GM12878 (cell line): Measurements from ENCODE around the gene GORASP2. TPM values are rescaled to one million over a fixed set of nuclear protein-coding genes. Genes with fewer than 3 reads are reported as not detected.

ENCODE experiments used
- BCL11A ChIP-seq: IDR thresholded peaks from 2 replicates; pipeline ENCODE4 v1.6.1; 2011; ENCODE audit warnings: low read depth, low read length
- BRCA1 ChIP-seq: IDR thresholded peaks from 2 replicates; pipeline ENCODE4 v1.6.1; 2011; ENCODE audit warnings: low read depth, low read length, improper control_type of control experiment
- CHD2 ChIP-seq: IDR thresholded peaks from 2 replicates; pipeline ENCODE4 v1.6.1; 2011; ENCODE audit warnings: low read depth, low read length, improper control_type of control experiment, borderline replicate concordance
- HCFC1 ChIP-seq: fragments of 150-350 bp; IDR thresholded peaks from 2 replicates; pipeline ENCODE4 v1.6.1; 2014; ENCODE audit warnings: low read length
- RAD51 ChIP-seq: fragments of 450-650 bp; IDR thresholded peaks from 2 replicates; pipeline ENCODE4 v1.6.1; 2016; ENCODE audit warnings: moderate library complexity, mild to moderate bottlenecking, inconsistent platforms
- STAT3 ChIP-seq: IDR thresholded peaks from 2 replicates; pipeline ENCODE4 v1.6.1; 2011; ENCODE audit warnings: low read depth, low read length, improper control_type of control experiment
- TCF7 ChIP-seq: IDR thresholded peaks from 2 replicates; pipeline ENCODE4 v1.6.1; 2014; ENCODE audit warnings: antibody characterized with exemption, borderline replicate concordance
- ZNF24 ChIP-seq: fragments of 450-650 bp; IDR thresholded peaks from 2 replicates; pipeline ENCODE4 v1.6.1; 2017; ENCODE audit warnings: antibody characterized with exemption, mild to moderate bottlenecking
- ZNF274 ChIP-seq: IDR thresholded peaks from one replicate; pipeline ENCODE4 v1.8.0; 2011; ENCODE audit not compliant: insufficient read length, insufficient read depth
- polyA plus RNA-seq, 11 experiments: library from polyadenylated mRNA; depleted of rRNA in 4 of 11; unstranded in 6 of 11; stranded (reverse) in 5 of 11; fragments of >200 nt; fragmentation: Nextera tagmentation in 4 of 11; fragmentation: Illumina TruSeq in 1 of 11; extraction: Ambion mirVana in 4 of 11; extraction: Trizol in 1 of 11; gene quantifications; 1 replicate in 1 of 11; 2 replicates in 10 of 11; pipeline versions ENCODE4 v1.2.1 to v1.2.3, GENCODE V29; 2011 to 2016; ENCODE audit warnings: inconsistent platforms in 2 of 11, missing spikeins in 2 of 11, low read depth in 1 of 11
- total RNA-seq, 4 experiments: library from RNA; depleted of rRNA in 3 of 4; stranded (reverse); fragments of >200 nt in 3 of 4; fragmentation: Illumina TruSeq in 1 of 4; extraction: Trizol in 1 of 4; gene quantifications; 2 replicates each; pipeline versions ENCODE4 v1.2.1 to v1.2.3, GENCODE V29; 2013 to 2021
- TF ChIP-seq, protein P1 (sequence below): IDR thresholded peaks from 2 replicates; pipeline ENCODE4 v1.6.1; 2012; ENCODE audit warnings: low read depth, low read length, improper control_type of control experiment
- TF ChIP-seq, protein P2 (sequence below): IDR thresholded peaks from 2 replicates; pipeline ENCODE4 v1.6.1; 2012; ENCODE audit warnings: low read depth, low read length, improper control_type of control experiment
- TF ChIP-seq, protein P3 (sequence below): fragments of 150-350 bp; IDR thresholded peaks from 2 replicates; pipeline ENCODE4 v1.6.1; 2016; ENCODE audit warnings: low read depth, low read length
- TF ChIP-seq, protein P4 (sequence below): fragments of 450-650 bp; IDR thresholded peaks from 2 replicates; pipeline ENCODE4 v1.6.1; 2016; ENCODE audit warnings: mild to moderate bottlenecking
- TF ChIP-seq, protein P5 (sequence below), 3 experiments: IDR thresholded peaks in 2 of 3; conservative IDR thresholded peaks in 1 of 3; 2 replicates each; pipeline ENCODE4 v1.5.1; 2011; ENCODE audit warnings: low read depth in 3 of 3, low read length in 3 of 3, mild to moderate bottlenecking in 3 of 3, control low read depth in 2 of 3, moderate library complexity in 2 of 3, inconsistent platforms in 1 of 3, mixed read lengths in 1 of 3; ENCODE audit not compliant: control insufficient read depth in 2 of 3, insufficient read depth in 1 of 3; ENCODE audit errors: extremely low read depth in 1 of 3
- TF ChIP-seq, protein P6 (sequence below): IDR thresholded peaks from 2 replicates; pipeline ENCODE4 v1.6.1; 2011; ENCODE audit warnings: borderline replicate concordance, low read depth, mild to moderate bottlenecking, moderate library complexity, mixed read lengths, low read length; ENCODE audit not compliant: insufficient read depth; ENCODE audit errors: extremely low read length

GORASP2 gene
- total and polyA plus RNA-seq, 10 of the 15 experiments (the other 5 are each of a cell fraction or from before 2014, with no cell fraction given) = 26.3 to 169 (median 103) TPM

DNA sequence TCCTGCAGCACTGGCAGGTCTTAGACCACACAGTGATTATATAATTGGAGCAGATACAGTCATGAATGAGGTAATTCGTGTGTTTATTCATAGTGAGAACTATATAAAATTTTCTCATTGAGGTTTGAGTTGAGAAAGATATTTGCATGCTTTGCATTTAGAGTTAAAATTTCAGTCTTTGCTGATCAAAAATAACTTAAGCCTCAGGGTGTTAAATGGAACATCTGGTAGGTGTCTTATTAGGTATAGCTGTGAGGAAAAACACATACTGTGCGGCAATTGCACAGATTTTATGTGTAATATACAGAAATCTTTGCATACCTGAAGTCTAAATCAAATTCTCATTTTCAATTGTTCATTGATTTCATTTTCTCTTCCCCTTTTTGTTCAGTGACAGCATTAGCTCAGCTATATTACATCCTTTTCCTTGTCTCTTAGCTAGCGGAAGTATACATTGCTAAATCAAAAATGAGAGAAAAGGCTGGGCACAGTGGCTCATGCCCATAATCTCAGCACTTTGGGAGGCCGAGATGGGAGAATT lies 21.2 kb downstream of the GORASP2 start (continued):
- TF ChIP-seq, protein P1, sequence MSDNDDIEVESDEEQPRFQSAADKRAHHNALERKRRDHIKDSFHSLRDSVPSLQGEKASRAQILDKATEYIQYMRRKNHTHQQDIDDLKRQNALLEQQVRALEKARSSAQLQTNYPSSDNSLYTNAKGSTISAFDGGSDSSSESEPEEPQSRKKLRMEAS = no peak
- TF ChIP-seq BRCA1 (no peak), ZNF274 (no peak), RAD51 (no peak), CHD2 (no peak), STAT3 (no peak), BCL11A (peak; percentile 37; the same call in 1 of the 2 replicates), ZNF24 (no peak), HCFC1 (no peak), TCF7 (0 out of 2 replicates have a peak, but pooled peaks have one; percentile 3)
- TF ChIP-seq, protein P2, sequence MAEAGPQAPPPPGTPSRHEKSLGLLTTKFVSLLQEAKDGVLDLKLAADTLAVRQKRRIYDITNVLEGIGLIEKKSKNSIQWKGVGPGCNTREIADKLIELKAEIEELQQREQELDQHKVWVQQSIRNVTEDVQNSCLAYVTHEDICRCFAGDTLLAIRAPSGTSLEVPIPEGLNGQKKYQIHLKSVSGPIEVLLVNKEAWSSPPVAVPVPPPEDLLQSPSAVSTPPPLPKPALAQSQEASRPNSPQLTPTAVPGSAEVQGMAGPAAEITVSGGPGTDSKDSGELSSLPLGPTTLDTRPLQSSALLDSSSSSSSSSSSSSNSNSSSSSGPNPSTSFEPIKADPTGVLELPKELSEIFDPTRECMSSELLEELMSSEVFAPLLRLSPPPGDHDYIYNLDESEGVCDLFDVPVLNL = no peak
- TF ChIP-seq, protein P3, sequence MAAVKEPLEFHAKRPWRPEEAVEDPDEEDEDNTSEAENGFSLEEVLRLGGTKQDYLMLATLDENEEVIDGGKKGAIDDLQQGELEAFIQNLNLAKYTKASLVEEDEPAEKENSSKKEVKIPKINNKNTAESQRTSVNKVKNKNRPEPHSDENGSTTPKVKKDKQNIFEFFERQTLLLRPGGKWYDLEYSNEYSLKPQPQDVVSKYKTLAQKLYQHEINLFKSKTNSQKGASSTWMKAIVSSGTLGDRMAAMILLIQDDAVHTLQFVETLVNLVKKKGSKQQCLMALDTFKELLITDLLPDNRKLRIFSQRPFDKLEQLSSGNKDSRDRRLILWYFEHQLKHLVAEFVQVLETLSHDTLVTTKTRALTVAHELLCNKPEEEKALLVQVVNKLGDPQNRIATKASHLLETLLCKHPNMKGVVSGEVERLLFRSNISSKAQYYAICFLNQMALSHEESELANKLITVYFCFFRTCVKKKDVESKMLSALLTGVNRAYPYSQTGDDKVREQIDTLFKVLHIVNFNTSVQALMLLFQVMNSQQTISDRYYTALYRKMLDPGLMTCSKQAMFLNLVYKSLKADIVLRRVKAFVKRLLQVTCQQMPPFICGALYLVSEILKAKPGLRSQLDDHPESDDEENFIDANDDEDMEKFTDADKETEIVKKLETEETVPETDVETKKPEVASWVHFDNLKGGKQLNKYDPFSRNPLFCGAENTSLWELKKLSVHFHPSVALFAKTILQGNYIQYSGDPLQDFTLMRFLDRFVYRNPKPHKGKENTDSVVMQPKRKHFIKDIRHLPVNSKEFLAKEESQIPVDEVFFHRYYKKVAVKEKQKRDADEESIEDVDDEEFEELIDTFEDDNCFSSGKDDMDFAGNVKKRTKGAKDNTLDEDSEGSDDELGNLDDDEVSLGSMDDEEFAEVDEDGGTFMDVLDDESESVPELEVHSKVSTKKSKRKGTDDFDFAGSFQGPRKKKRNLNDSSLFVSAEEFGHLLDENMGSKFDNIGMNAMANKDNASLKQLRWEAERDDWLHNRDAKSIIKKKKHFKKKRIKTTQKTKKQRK = no peak
- TF ChIP-seq, protein P4, sequence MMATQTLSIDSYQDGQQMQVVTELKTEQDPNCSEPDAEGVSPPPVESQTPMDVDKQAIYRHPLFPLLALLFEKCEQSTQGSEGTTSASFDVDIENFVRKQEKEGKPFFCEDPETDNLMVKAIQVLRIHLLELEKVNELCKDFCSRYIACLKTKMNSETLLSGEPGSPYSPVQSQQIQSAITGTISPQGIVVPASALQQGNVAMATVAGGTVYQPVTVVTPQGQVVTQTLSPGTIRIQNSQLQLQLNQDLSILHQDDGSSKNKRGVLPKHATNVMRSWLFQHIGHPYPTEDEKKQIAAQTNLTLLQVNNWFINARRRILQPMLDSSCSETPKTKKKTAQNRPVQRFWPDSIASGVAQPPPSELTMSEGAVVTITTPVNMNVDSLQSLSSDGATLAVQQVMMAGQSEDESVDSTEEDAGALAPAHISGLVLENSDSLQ = no peak
- TF ChIP-seq, protein P5, sequence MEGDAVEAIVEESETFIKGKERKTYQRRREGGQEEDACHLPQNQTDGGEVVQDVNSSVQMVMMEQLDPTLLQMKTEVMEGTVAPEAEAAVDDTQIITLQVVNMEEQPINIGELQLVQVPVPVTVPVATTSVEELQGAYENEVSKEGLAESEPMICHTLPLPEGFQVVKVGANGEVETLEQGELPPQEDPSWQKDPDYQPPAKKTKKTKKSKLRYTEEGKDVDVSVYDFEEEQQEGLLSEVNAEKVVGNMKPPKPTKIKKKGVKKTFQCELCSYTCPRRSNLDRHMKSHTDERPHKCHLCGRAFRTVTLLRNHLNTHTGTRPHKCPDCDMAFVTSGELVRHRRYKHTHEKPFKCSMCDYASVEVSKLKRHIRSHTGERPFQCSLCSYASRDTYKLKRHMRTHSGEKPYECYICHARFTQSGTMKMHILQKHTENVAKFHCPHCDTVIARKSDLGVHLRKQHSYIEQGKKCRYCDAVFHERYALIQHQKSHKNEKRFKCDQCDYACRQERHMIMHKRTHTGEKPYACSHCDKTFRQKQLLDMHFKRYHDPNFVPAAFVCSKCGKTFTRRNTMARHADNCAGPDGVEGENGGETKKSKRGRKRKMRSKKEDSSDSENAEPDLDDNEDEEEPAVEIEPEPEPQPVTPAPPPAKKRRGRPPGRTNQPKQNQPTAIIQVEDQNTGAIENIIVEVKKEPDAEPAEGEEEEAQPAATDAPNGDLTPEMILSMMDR (IDR thresholded peaks at IDR 0.05 in 2 of 3, conservative IDR thresholded peaks at IDR 0.05 in 1 of 3; ENCODE audit: control insufficient read depth in 2 of 3, extremely low read depth in 1 of 3, insufficient read depth in 1 of 3, low read depth in 3 of 3, low read length in 3 of 3) = no peak
- TF ChIP-seq, protein P6, sequence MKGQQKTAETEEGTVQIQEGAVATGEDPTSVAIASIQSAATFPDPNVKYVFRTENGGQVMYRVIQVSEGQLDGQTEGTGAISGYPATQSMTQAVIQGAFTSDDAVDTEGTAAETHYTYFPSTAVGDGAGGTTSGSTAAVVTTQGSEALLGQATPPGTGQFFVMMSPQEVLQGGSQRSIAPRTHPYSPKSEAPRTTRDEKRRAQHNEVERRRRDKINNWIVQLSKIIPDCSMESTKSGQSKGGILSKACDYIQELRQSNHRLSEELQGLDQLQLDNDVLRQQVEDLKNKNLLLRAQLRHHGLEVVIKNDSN = no peak
